GM19238 (cell line): ENCODE results near the gene CARD14.
"Not testable (repeated sequence)": the region's sequence is repeated elsewhere in the genome, so short reads cannot be mapped to it uniquely, and the experiment has no call there.

ENCODE experiments used
- DNase-seq: peaks from one replicate; pipeline ENCODE4 v3.0.0; 2011; ENCODE audit warnings: low spot score; ENCODE audit not compliant: insufficient read length

CARD14 gene

GRCh38 chr17:80147035-80147822, 22.6 kb upstream of the CARD14 start, which contains the start of gene EIF4A3:
EIF4A3 (minus strand) TSS chr17:80147128; CDS start chr17:80146961, 167 bp downstream.
- peak; percentile 95 for DNase-seq

GRCh38 chr17:80151333-80151732, 18.5 kb upstream of the CARD14 start:
- DNase-seq, result no peak

GRCh38 chr17:80152081-80152702, 17.6 kb upstream of the CARD14 start:
- no peak for DNase-seq

GRCh38 chr17:80153004-80153403, 16.8 kb upstream of the CARD14 start:
- DNase-seq, result no peak

GRCh38 chr17:80154166-80154565, 15.7 kb upstream of the CARD14 start:
- DNase-seq, result no peak

GRCh38 chr17:80155600-80155999, 14.2 kb upstream of the CARD14 start:
- not testable (repeated sequence) for DNase-seq

GRCh38 chr17:80158846-80159245, 11.0 kb upstream of the CARD14 start:
- DNase-seq, result no peak

GRCh38 chr17:80160536-80160935, 9.3 kb upstream of the CARD14 start:
- no peak for DNase-seq

- no peak for DNase-seq
These were observed 6.5 kb upstream of the CARD14 start for GRCh38 chr17:80163336-80163735.

- DNase-seq, result no peak
These were observed 5.6 kb upstream of the CARD14 start for GRCh38 chr17:80164185-80164584.

GRCh38 chr17:80166446-80166845, 3.4 kb upstream of the CARD14 start:
- no peak for DNase-seq

- DNase-seq, result no peak
These were observed 1.5 kb upstream of the CARD14 start for GRCh38 chr17:80168371-80168770.

GRCh38 chr17:80169107-80169506, 723 bp upstream of the CARD14 start:
- DNase-seq, result no peak

- DNase-seq, result no peak
These were observed 1.9 kb downstream of the CARD14 start for GRCh38 chr17:80171681-80172080.

GRCh38 chr17:80173126-80173525, 3.3 kb downstream of the CARD14 start:
- DNase-seq, result no peak

GRCh38 chr17:80173916-80174315, 4.1 kb downstream of the CARD14 start:
- DNase-seq, result no peak

- DNase-seq, result no peak
These were observed 6.9 kb downstream of the CARD14 start for GRCh38 chr17:80176757-80177156.

GRCh38 chr17:80177986-80178595, 8.3 kb downstream of the CARD14 start:
- DNase-seq, result no peak

- DNase-seq, result no peak
These were observed 10.4 kb downstream of the CARD14 start for GRCh38 chr17:80180192-80180591.

- no peak for DNase-seq
These were observed 11.6 kb downstream of the CARD14 start for GRCh38 chr17:80181431-80181830.

GRCh38 chr17:80182118-80182844, 12.5 kb downstream of the CARD14 start:
- no peak for DNase-seq

- no peak for DNase-seq
These were observed 13.0 kb downstream of the CARD14 start for GRCh38 chr17:80182845-80183223.
